ENCODE results near the gene SLC5A2. TPM values are rescaled to one million over a fixed set of nuclear protein-coding genes. Genes with fewer than 3 reads are reported as not detected.

The SLC5A2 gene
- total RNA-seq, 4 donors from 2014 or later, result 0.83 to 2.4 TPM; not detected in 2

- Histone ChIP-seq H3K36me3 (no peaks in the 10 kb centered on the region), H3K27ac (peak overlapping the region; percentile 73 to 76), H3K9me3 (no peaks in the 10 kb centered on the region), H3K4me3 (no peak overlapping the region), H3K4me1 (peaks cover 3 to 25% of the 10 kb centered on the region in 2 donors), H3K27me3 (no peaks in the 10 kb centered on the region)
- intact Hi-C loops (cut with DNase I; ENCODE audit: low total_unique reads), result no loop called here
- TF ChIP-seq POLR2A (IDR thresholded peaks at IDR 0.05) (no peak), CTCF (IDR thresholded peaks at IDR 0.05) (peak; percentile 26 to 57 (median 40))
- peak in 1 of 2 donors; percentile 57 for DNase-seq
Measured at GRCh38 chr16:31451681-31452351, 31.1 kb upstream of the SLC5A2 start.

GRCh38 chr16:31452631-31453106 is 30.3 kb upstream of the SLC5A2 start:
- TF ChIP-seq POLR2A (IDR thresholded peaks at IDR 0.05) (no peak), CTCF (IDR thresholded peaks at IDR 0.05) (no peak)
- DNase-seq, result no peak

GRCh38 chr16:31453255-31454204 is 29.4 kb upstream of the SLC5A2 start:
- Histone ChIP-seq H3K27ac (peak overlapping the region; percentile 73 to 76), H3K27me3 (no peaks in the 10 kb centered on the region), H3K4me3 (no peak overlapping the region), H3K9me3 (no peaks in the 10 kb centered on the region), H3K36me3 (no peaks in the 10 kb centered on the region), H3K4me1 (peaks cover 3 to 36% of the 10 kb centered on the region in 2 donors)
- intact Hi-C loops (cut with DNase I; ENCODE audit: low total_unique reads), result no loop called here
- DNase-seq, result peak in 1 of 2 donors; percentile 52
- TF ChIP-seq POLR2A (IDR thresholded peaks at IDR 0.05), result no peak
- peak in 1 of 4 experiments; percentile 6 for TF ChIP-seq CTCF (IDR thresholded peaks at IDR 0.05)

More at GRCh38 chr16:31452631-31453106, 30.3 kb upstream of the SLC5A2 start:
- no peaks in the 10 kb centered on the region for H3K9me3 ChIP-seq
- H3K36me3 ChIP-seq, result no peaks in the 10 kb centered on the region
- peak overlapping the region; percentile 73 to 76 for H3K27ac ChIP-seq
- no peak overlapping the region for H3K4me3 ChIP-seq
- intact Hi-C loops (cut with DNase I; ENCODE audit: low total_unique reads), result no loop called here
- H3K4me1 ChIP-seq, result peaks cover 3 to 33% of the 10 kb centered on the region in 2 donors
- no peaks in the 10 kb centered on the region for H3K27me3 ChIP-seq

- H3K36me3 ChIP-seq, result no peaks in the 10 kb centered on the region
- H3K27ac ChIP-seq, result no peak overlapping the region
- TF ChIP-seq CTCF (IDR thresholded peaks at IDR 0.05) (no peak), POLR2A (IDR thresholded peaks at IDR 0.05) (no peak)
- H3K4me3 ChIP-seq, result no peak overlapping the region
- DNase-seq, result no peak
- intact Hi-C loops (cut with DNase I; ENCODE audit: low total_unique reads), result no loop called here
- no peaks in the 10 kb centered on the region for H3K27me3 ChIP-seq
- H3K4me1 ChIP-seq, result peaks cover 3 to 36% of the 10 kb centered on the region in 2 donors
- no peaks in the 10 kb centered on the region for H3K9me3 ChIP-seq
Measured at GRCh38 chr16:31455601-31456314, 27.2 kb upstream of the SLC5A2 start.

All from uterus (tissue), 4 donors.